ENCODE data around the gene ZNF143.

DNA sequence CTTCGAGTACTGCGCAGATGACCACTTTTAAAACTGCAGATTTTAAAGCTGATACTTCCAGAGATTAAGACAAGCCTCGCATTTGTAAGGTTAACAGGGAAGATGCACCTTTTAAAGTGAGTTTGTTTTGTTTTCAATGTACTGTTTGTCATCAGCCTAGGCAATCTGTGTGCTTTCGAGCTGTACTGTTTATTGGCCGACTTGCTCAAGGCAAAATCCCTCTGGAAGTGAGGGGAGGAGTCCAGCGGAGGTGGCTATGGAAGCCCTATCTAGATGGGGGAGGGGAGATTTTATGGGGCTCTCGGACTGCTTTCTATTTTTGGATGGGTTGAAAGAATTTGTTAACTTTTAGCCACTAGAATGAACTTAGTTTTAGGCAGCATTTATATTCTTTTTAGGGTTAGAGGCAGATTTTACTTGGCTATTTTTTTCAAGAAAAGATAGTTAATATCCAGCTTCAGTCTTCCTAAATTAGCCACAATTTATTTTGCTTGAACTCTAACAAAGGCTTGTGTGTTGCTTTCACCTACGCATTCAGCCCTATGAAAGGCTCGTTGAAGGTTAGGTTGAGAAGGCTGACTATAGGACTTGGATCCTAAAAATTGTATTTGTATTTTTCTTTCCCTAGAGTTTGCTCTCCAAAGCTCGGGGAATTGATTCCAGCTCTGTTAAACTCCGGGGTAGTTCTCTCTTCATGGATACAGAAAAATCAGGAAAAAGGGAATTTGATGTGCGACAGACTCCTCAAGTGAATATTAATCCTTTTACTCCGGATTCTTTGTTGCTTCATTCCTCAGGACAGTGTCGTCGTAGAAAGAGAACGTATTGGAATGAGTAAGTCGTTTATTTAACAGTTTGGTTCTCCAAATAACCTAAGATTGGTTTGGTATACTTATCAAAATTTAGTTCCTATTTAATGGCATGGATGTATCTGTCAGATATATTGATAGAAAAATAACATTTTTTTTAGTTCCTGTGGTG lies 114.7 kb downstream of the ZNF143 start:
- no peak for TF ChIP-seq SMC3 (IDR thresholded peaks at IDR 0.05; ENCODE audit: low read depth, low read length)
- no peak for TF ChIP-seq CTCF (conservative IDR thresholded peaks at IDR 0.05; ENCODE audit: low read depth, low read length)
- TF ChIP-seq RFX5 (IDR thresholded peaks at IDR 0.05; ENCODE audit: low read depth, low read length) = no peak
- peak; percentile 41; the same call in 1 of the 2 replicates for TF ChIP-seq CHD1 (IDR thresholded peaks at IDR 0.05; ENCODE audit: low read depth, low read length)
- peak; percentile 87 for TF ChIP-seq POLR2A (IDR thresholded peaks at IDR 0.05; ENCODE audit: low read depth, low read length)
- no peak for TF ChIP-seq RAD21 (IDR thresholded peaks at IDR 0.05; ENCODE audit: low read length)
- TF ChIP-seq MAZ (IDR thresholded peaks at IDR 0.05; ENCODE audit: borderline replicate concordance, low read depth, low read length) = no peak; the same call in 1 of the 2 replicates
- TF ChIP-seq, protein P1, sequence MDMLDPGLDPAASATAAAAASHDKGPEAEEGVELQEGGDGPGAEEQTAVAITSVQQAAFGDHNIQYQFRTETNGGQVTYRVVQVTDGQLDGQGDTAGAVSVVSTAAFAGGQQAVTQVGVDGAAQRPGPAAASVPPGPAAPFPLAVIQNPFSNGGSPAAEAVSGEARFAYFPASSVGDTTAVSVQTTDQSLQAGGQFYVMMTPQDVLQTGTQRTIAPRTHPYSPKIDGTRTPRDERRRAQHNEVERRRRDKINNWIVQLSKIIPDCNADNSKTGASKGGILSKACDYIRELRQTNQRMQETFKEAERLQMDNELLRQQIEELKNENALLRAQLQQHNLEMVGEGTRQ (IDR thresholded peaks at IDR 0.05; ENCODE audit: low read depth, low read length) = no peak
- no peak for TF ChIP-seq MAFK (IDR thresholded peaks at IDR 0.05; ENCODE audit: low read depth, low read length)
- TF ChIP-seq, protein P2, sequence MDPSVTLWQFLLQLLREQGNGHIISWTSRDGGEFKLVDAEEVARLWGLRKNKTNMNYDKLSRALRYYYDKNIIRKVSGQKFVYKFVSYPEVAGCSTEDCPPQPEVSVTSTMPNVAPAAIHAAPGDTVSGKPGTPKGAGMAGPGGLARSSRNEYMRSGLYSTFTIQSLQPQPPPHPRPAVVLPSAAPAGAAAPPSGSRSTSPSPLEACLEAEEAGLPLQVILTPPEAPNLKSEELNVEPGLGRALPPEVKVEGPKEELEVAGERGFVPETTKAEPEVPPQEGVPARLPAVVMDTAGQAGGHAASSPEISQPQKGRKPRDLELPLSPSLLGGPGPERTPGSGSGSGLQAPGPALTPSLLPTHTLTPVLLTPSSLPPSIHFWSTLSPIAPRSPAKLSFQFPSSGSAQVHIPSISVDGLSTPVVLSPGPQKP (IDR thresholded peaks at IDR 0.05; ENCODE audit: borderline replicate concordance, low read depth, low read length) = no peak
- no peak for TF ChIP-seq FOS (IDR thresholded peaks at IDR 0.05; ENCODE audit: low read depth, low read length)
- no peak for TF ChIP-seq RCOR1 (IDR thresholded peaks at IDR 0.05; ENCODE audit: insufficient replicate concordance, low read length)
